ENCODE data around the gene LRRC10B. TPM values are rescaled to one million over a fixed set of nuclear protein-coding genes. Genes with fewer than 3 reads are reported as not detected.
A peak's percentile ranks its signal among the peaks of the same experiment; 100 is the strongest.

The LRRC10B gene
- total RNA-seq, 1 donor, result under 0.01 TPM

- H3K27me3 ChIP-seq (ENCODE audit: insufficient read depth, low read length), result no peaks in the 10 kb centered on the region
Measured at GRCh38 chr11:61545341-61545740, 36.8 kb downstream of the LRRC10B start.

DNA sequence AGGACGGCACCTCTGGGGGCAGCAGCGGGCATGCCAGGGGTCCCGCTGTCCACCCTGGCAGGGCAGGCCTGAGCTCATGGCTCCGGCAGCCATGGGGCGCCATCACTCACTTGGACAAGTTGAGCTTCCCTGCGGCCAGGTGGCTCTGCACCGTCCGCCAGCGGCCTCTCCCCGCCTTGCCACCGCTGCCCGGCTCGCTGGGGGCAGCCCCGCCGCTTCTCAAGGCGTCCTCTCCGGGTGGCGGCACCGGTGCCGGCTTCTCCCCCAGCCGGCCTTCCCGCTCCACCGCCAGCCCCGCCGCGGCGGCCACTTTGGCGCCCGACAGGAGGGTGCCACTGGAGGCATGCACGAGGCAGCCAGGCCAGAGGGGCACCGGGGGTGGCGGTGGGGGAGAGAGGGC is 37.4 kb downstream of the LRRC10B start:
- no peaks in the 10 kb centered on the region for H3K27me3 ChIP-seq (ENCODE audit: insufficient read depth, low read length)

More at GRCh38 chr11:61545341-61545740, 36.8 kb downstream of the LRRC10B start:
- H3K27ac ChIP-seq (ENCODE audit: low read depth, low read length), result peak overlapping the region; percentile 93
- TF ChIP-seq CTCF (IDR thresholded peaks at IDR 0.05; ENCODE audit: extremely low read depth, low read depth, low read length), result peak; percentile 55
- no peak overlapping the region for H3K4me2 ChIP-seq (ENCODE audit: insufficient read depth, low read length)
- H3K4me3 ChIP-seq (ENCODE audit: insufficient read depth, low read length), result no peak overlapping the region
- peaks cover 36% of the 10 kb centered on the region for H3K4me1 ChIP-seq (ENCODE audit: insufficient read depth, low read length)
- peak; percentile 97 for DNase-seq (ENCODE audit: insufficient read length, low spot score, missing footprints)
- H4K20me1 ChIP-seq (ENCODE audit: insufficient read depth, low read length), result no peaks in the 10 kb centered on the region
- no peaks in the 10 kb centered on the region for H3K79me2 ChIP-seq (ENCODE audit: insufficient read depth, low read length)
- no peaks in the 10 kb centered on the region for H3K9me3 ChIP-seq (ENCODE audit: low read depth, low read length)
- no peak overlapping the region for H2AFZ ChIP-seq (ENCODE audit: low read length)
- H3K36me3 ChIP-seq (ENCODE audit: insufficient read depth, low read length), result no peaks in the 10 kb centered on the region

GRCh38 chr11:61546663-61547062 is 38.1 kb downstream of the LRRC10B start:
- H3K36me3 ChIP-seq (ENCODE audit: insufficient read depth, low read length), result no peaks in the 10 kb centered on the region
- H3K4me1 ChIP-seq (ENCODE audit: insufficient read depth, low read length), result peaks cover 41% of the 10 kb centered on the region
- no peaks in the 10 kb centered on the region for H3K79me2 ChIP-seq (ENCODE audit: insufficient read depth, low read length)
- TF ChIP-seq CTCF (IDR thresholded peaks at IDR 0.05; ENCODE audit: extremely low read depth, low read depth, low read length), result no peak
- H3K9me3 ChIP-seq (ENCODE audit: low read depth, low read length), result no peaks in the 10 kb centered on the region
- no peaks in the 10 kb centered on the region for H4K20me1 ChIP-seq (ENCODE audit: insufficient read depth, low read length)
- H3K4me3 ChIP-seq (ENCODE audit: insufficient read depth, low read length), result peak overlapping the region; percentile 19
- no peak overlapping the region for H2AFZ ChIP-seq (ENCODE audit: low read length)
- no peaks in the 10 kb centered on the region for H3K27me3 ChIP-seq (ENCODE audit: insufficient read depth, low read length)
- no peak overlapping the region for H3K4me2 ChIP-seq (ENCODE audit: insufficient read depth, low read length)
- no peak overlapping the region for H3K27ac ChIP-seq (ENCODE audit: low read depth, low read length)
- peak; percentile 88 for DNase-seq (ENCODE audit: insufficient read length, low spot score, missing footprints)

More for the DNA sequence above, 37.4 kb downstream of the LRRC10B start:
- H2AFZ ChIP-seq (ENCODE audit: low read length), result no peak overlapping the region
- no peaks in the 10 kb centered on the region for H3K36me3 ChIP-seq (ENCODE audit: insufficient read depth, low read length)
- no peak overlapping the region for H3K27ac ChIP-seq (ENCODE audit: low read depth, low read length)
- no peaks in the 10 kb centered on the region for H3K79me2 ChIP-seq (ENCODE audit: insufficient read depth, low read length)
- DNase-seq (ENCODE audit: insufficient read length, low spot score, missing footprints), result no peak
- no peaks in the 10 kb centered on the region for H3K9me3 ChIP-seq (ENCODE audit: low read depth, low read length)
- no peak for TF ChIP-seq CTCF (IDR thresholded peaks at IDR 0.05; ENCODE audit: extremely low read depth, low read depth, low read length)
- no peak overlapping the region for H3K4me3 ChIP-seq (ENCODE audit: insufficient read depth, low read length)
- H4K20me1 ChIP-seq (ENCODE audit: insufficient read depth, low read length), result no peaks in the 10 kb centered on the region
- no peak overlapping the region for H3K4me2 ChIP-seq (ENCODE audit: insufficient read depth, low read length)
- peaks cover 36% of the 10 kb centered on the region for H3K4me1 ChIP-seq (ENCODE audit: insufficient read depth, low read length)

- Histone ChIP-seq H3K4me1 (ENCODE audit: insufficient read depth, low read length) (peaks cover 40% of the 10 kb centered on the region), H3K27ac (ENCODE audit: low read depth, low read length) (no peak overlapping the region)
- no peak for TF ChIP-seq CTCF (IDR thresholded peaks at IDR 0.05; ENCODE audit: extremely low read depth, low read depth, low read length)
Measured at GRCh38 chr11:61547246-61547645, 38.7 kb downstream of the LRRC10B start.

More at GRCh38 chr11:61547246-61547645, 38.7 kb downstream of the LRRC10B start:
- no peaks in the 10 kb centered on the region for H3K36me3 ChIP-seq (ENCODE audit: insufficient read depth, low read length)
- no peaks in the 10 kb centered on the region for H3K79me2 ChIP-seq (ENCODE audit: insufficient read depth, low read length)
- no peaks in the 10 kb centered on the region for H3K27me3 ChIP-seq (ENCODE audit: insufficient read depth, low read length)
- no peaks in the 10 kb centered on the region for H4K20me1 ChIP-seq (ENCODE audit: insufficient read depth, low read length)
- no peaks in the 10 kb centered on the region for H3K9me3 ChIP-seq (ENCODE audit: low read depth, low read length)
- no peak overlapping the region for H3K4me3 ChIP-seq (ENCODE audit: insufficient read depth, low read length)
- no peak overlapping the region for H2AFZ ChIP-seq (ENCODE audit: low read length)
- no peak for DNase-seq (ENCODE audit: insufficient read length, low spot score, missing footprints)
- H3K4me2 ChIP-seq (ENCODE audit: insufficient read depth, low read length), result no peak overlapping the region
